Measurements from ENCODE around the gene CLEC11A.
"Not testable (repeated sequence)": the region's sequence is repeated elsewhere in the genome, so short reads cannot be mapped to it uniquely, and the experiment has no call there.

- not testable (repeated sequence) for TF ChIP-seq CTCF (IDR thresholded peaks at IDR 0.05; ENCODE audit: low read depth, low read length); EZH2phosphoT487 (IDR thresholded peaks at IDR 0.05; ENCODE audit: low read depth)
These were observed 38.3 kb downstream of the CLEC11A start for GRCh38 chr19:50761501-50761900.

Measured in OCI-LY3 (cell line).